H1 (cell line): Measurements from ENCODE around the gene ARMH3. TPM values are rescaled to one million over a fixed set of nuclear protein-coding genes. Genes with fewer than 3 reads are reported as not detected.

Source experiments
- CTCF ChIA-PET: fragments of 300-600 bp; sonication (Branson Sonifier 250); formaldehyde crosslinking; loops from one replicate; lab custom pipeline; 2021; ENCODE audit not compliant: partially characterized antibody; lab: Charles Lee
- POLR2A ChIA-PET: fragments of 300-600 bp; sonication (Branson Sonifier 250); formaldehyde crosslinking; loops from one replicate; lab custom pipeline; 2021; ENCODE audit warnings: inconsistent platforms; ENCODE audit not compliant: partially characterized antibody; lab: Charles Lee
- DNase-seq, 2 experiments: peaks; one replicate each; pipeline versions ENCODE4 v3.0.0 to v3.0.0-alpha.2; 2010 to 2022; ENCODE audit warnings: low spot score in 2 of 2, low read depth in 1 of 2, mixed read lengths in 1 of 2
- FAIRE-seq: peaks from 2 replicates; lab custom pipeline; 2011; peaks lifted over from hg19 to GRCh38; lab: Jason Lieb, UNC
- H2AFZ ChIP-seq: 2 replicates; pipeline ENCODE4 v1.8.1; 2012; ENCODE audit warnings: low read length, inconsistent platforms
- H2AK5ac ChIP-seq: 2 replicates; pipeline ENCODE4 v1.6.1; 2013; ENCODE audit warnings: low read depth, low read length
- H2BK120ac ChIP-seq: replicated peaks from 2 replicates; pipeline ENCODE3; 2013; ENCODE audit warnings: low read depth, low read length, inconsistent platforms
- H2BK12ac ChIP-seq: 2 replicates; pipeline ENCODE4 v1.6.1; 2013; ENCODE audit warnings: low read depth, low read length
- H2BK15ac ChIP-seq: 2 replicates; pipeline ENCODE4 v1.6.1; 2013; ENCODE audit warnings: low read length
- H2BK20ac ChIP-seq: 2 replicates; pipeline ENCODE4 v1.6.1; 2013; ENCODE audit warnings: low read length
- H2BK5ac ChIP-seq: 2 replicates; pipeline ENCODE4 v1.6.1; 2013; ENCODE audit warnings: low read depth, low read length
- H3K14ac ChIP-seq: 2 replicates; pipeline ENCODE4 v1.6.1; 2013; ENCODE audit warnings: inconsistent platforms; ENCODE audit not compliant: insufficient read length
- H3K18ac ChIP-seq: 2 replicates; pipeline ENCODE4 v1.6.1; 2013; ENCODE audit warnings: low read length; ENCODE audit errors: extremely low read depth
- H3K23ac ChIP-seq: 2 replicates; pipeline ENCODE4 v1.6.1; 2013; ENCODE audit warnings: inconsistent platforms; ENCODE audit not compliant: insufficient read length
- H3K23me2 ChIP-seq: 2 replicates; pipeline ENCODE4 v1.6.1; 2013; ENCODE audit warnings: low read depth, low read length
- H3K27ac ChIP-seq: 2 replicates; pipeline ENCODE4 v1.6.1; 2011; ENCODE audit warnings: low read depth, low read length, inconsistent platforms
- H3K27me3 ChIP-seq, 4 experiments: replicated peaks in 1 of 4; 1 replicate in 1 of 4; 2 replicates in 3 of 4; pipeline versions ENCODE4 v1.6.1 to v1.8.1; 2011 to 2013; ENCODE audit warnings: low read length in 3 of 4, mild to moderate bottlenecking in 3 of 4, inconsistent platforms in 2 of 4, mixed read lengths in 2 of 4, moderate library complexity in 1 of 4; ENCODE audit not compliant: control insufficient read depth in 3 of 4, insufficient read depth in 3 of 4; ENCODE audit errors: extremely low read depth in 1 of 4
- H3K36me3 ChIP-seq, 4 experiments: 2 replicates each; pipeline versions ENCODE4 v1.6.1 to v1.8.1; 2011 to 2013; ENCODE audit warnings: mild to moderate bottlenecking in 4 of 4, low read length in 3 of 4, moderate library complexity in 2 of 4, control low read depth in 1 of 4, inconsistent platforms in 1 of 4; ENCODE audit not compliant: insufficient read depth in 4 of 4, control insufficient read depth in 2 of 4
- H3K4ac ChIP-seq: replicated peaks from 2 replicates; pipeline ENCODE3; 2013; ENCODE audit warnings: low read length, low read depth, mixed read lengths, inconsistent platforms; ENCODE audit not compliant: insufficient read length
- H3K4me1 ChIP-seq, 4 experiments: replicated peaks in 1 of 4; 1 replicate in 1 of 4; 2 replicates in 3 of 4; pipeline versions ENCODE4 v1.6.1 to v1.8.1; 2011 to 2013; ENCODE audit warnings: low read length in 3 of 4, inconsistent platforms in 2 of 4, mixed read lengths in 1 of 4; ENCODE audit not compliant: insufficient read depth in 4 of 4, control insufficient read depth in 3 of 4
- H3K4me2 ChIP-seq, 2 experiments: 2 replicates each; pipeline versions ENCODE4 v1.6.1 to v1.8.1; 2011 to 2013; ENCODE audit warnings: low read depth in 2 of 2, low read length in 2 of 2, control low read depth in 1 of 2, inconsistent platforms in 1 of 2, mild to moderate bottlenecking in 1 of 2; ENCODE audit not compliant: insufficient read depth in 1 of 2
- H3K4me3 ChIP-seq, 4 experiments: fragments of 200-600, 300-600 bp in 1 of 4; sonication (generic), shearing (Covaris generic), sonication (Bioruptor Twin) in 1 of 4; 2 replicates each; pipeline versions ENCODE4 v1.5.1 to v1.8.1; 2011 to 2016; ENCODE audit warnings: low read length in 4 of 4, low read depth in 3 of 4, control low read depth in 2 of 4, inconsistent platforms in 2 of 4, mild to moderate bottlenecking in 2 of 4, mixed read lengths in 1 of 4, moderate library complexity in 1 of 4; ENCODE audit not compliant: insufficient read depth in 2 of 4; ENCODE audit errors: extremely low read depth in 1 of 4
- H3K56ac ChIP-seq: replicated peaks from 2 replicates; pipeline ENCODE3; 2013; ENCODE audit warnings: low read depth, mild to moderate bottlenecking, mixed read lengths, low read length, inconsistent platforms; ENCODE audit not compliant: insufficient read length
- H3K79me1 ChIP-seq: 2 replicates; pipeline ENCODE4 v1.6.1; 2013; ENCODE audit warnings: low read depth, low read length, control low read depth
- H3K79me2 ChIP-seq, 2 experiments: 2 replicates each; pipeline versions ENCODE4 v1.6.1 to v1.8.1; 2012 to 2013; ENCODE audit warnings: low read length in 2 of 2, mild to moderate bottlenecking in 2 of 2, inconsistent platforms in 1 of 2; ENCODE audit not compliant: insufficient read depth in 2 of 2, control insufficient read depth in 1 of 2
- H3K9ac ChIP-seq, 4 experiments: replicated peaks in 1 of 4; 1 replicate in 1 of 4; 2 replicates in 3 of 4; pipeline versions ENCODE4 v1.6.1 to v1.8.1; 2011 to 2013; ENCODE audit warnings: low read depth in 3 of 4, low read length in 3 of 4, control low read depth in 2 of 4, mild to moderate bottlenecking in 2 of 4, moderate library complexity in 2 of 4, inconsistent platforms in 1 of 4; ENCODE audit errors: extremely low read depth in 1 of 4
- H3K9me3 ChIP-seq, 2 experiments: 2 replicates each; pipeline versions ENCODE4 v1.6.1 to v1.8.1; 2012 to 2013; ENCODE audit warnings: mild to moderate bottlenecking in 2 of 2, moderate library complexity in 2 of 2, control low read depth in 1 of 2, inconsistent platforms in 1 of 2, low read depth in 1 of 2, low read length in 1 of 2, mixed read lengths in 1 of 2; ENCODE audit not compliant: insufficient read depth in 2 of 2
- H4K20me1 ChIP-seq, 2 experiments: replicated peaks in 1 of 2; 2 replicates each; pipeline versions ENCODE3 to v1.8.1; 2011 to 2013; ENCODE audit warnings: inconsistent platforms in 2 of 2, low read length in 2 of 2, mild to moderate bottlenecking in 1 of 2; ENCODE audit not compliant: insufficient read depth in 2 of 2, control insufficient read depth in 1 of 2
- H4K5ac ChIP-seq: 2 replicates; pipeline ENCODE4 v1.6.1; 2013; ENCODE audit warnings: low read length, low read depth, mixed read lengths, inconsistent platforms; ENCODE audit not compliant: insufficient read length
- H4K8ac ChIP-seq: 2 replicates; pipeline ENCODE4 v1.8.0; 2013; ENCODE audit warnings: mild to moderate bottlenecking, moderate library complexity, low read length, inconsistent platforms; ENCODE audit not compliant: insufficient read depth; ENCODE audit errors: extremely low read depth
- H4K91ac ChIP-seq: replicated peaks from 2 replicates; pipeline ENCODE3; 2013; ENCODE audit warnings: low read length, mixed read lengths, inconsistent platforms; ENCODE audit not compliant: insufficient read length
- CBX5 ChIP-seq: fragments of 300-800, 300-1000 bp; sonication (generic); IDR thresholded peaks from 2 replicates; pipeline ENCODE4 v1.7.1; 2016; ENCODE audit warnings: antibody characterized with exemption, low read length, low read depth
- CBX8 ChIP-seq: fragments of 300-800, 300-1000 bp; sonication (generic); IDR thresholded peaks from 2 replicates; pipeline ENCODE4 v1.7.1; 2016; ENCODE audit warnings: low read depth, low read length, borderline replicate concordance
- CTCF ChIP-seq, 3 experiments: IDR thresholded peaks; 1 replicate in 2 of 3; 2 replicates in 1 of 3; pipeline versions ENCODE4 v1.5.1 to v1.6.1; 2011; ENCODE audit warnings: low read length in 3 of 3, mild to moderate bottlenecking in 3 of 3, inconsistent platforms in 2 of 3, low read depth in 1 of 3, moderate library complexity in 1 of 3; ENCODE audit not compliant: insufficient read depth in 1 of 3; ENCODE audit errors: control extremely low read depth in 1 of 3
- GTF2F1 ChIP-seq: IDR thresholded peaks from 2 replicates; pipeline ENCODE4 v1.6.1; 2012; ENCODE audit warnings: low read depth, low read length, improper control_type of control experiment, borderline replicate concordance
- POLR2A ChIP-seq, 2 experiments: IDR thresholded peaks; 1 replicate in 1 of 2; 2 replicates in 1 of 2; pipeline ENCODE4 v1.6.1; 2011; ENCODE audit warnings: low read depth in 2 of 2, low read length in 2 of 2, mild to moderate bottlenecking in 2 of 2; ENCODE audit errors: control extremely low read depth in 1 of 2
- SIX5 ChIP-seq: IDR thresholded peaks from 2 replicates; pipeline ENCODE4 v1.6.1; 2011; ENCODE audit warnings: mild to moderate bottlenecking, low read depth, low read length
- SUZ12 ChIP-seq: fragments of 200-600 bp; sonication (generic); IDR thresholded peaks from 2 replicates; pipeline ENCODE4 v1.6.1; 2012; ENCODE audit warnings: mild to moderate bottlenecking, inconsistent platforms, low read length, moderate library complexity, mixed read lengths
- TAF7 ChIP-seq: optimal IDR thresholded peaks from 2 replicates; pipeline ENCODE3; 2011; ENCODE audit warnings: low read depth, mild to moderate bottlenecking, inconsistent platforms, low read length, moderate library complexity, borderline replicate concordance
- TCF12 ChIP-seq: IDR thresholded peaks from 2 replicates; pipeline ENCODE4 v1.6.1; 2011; ENCODE audit warnings: low read depth, mild to moderate bottlenecking, low read length
- ZNF274 ChIP-seq: IDR thresholded peaks from 2 replicates; pipeline ENCODE4 v1.7.0; 2012; ENCODE audit warnings: low read length, borderline replicate concordance; ENCODE audit errors: extremely low read depth
- WGBS, 2 experiments: shearing (Covaris generic) in 1 of 2; methylation state at CpG; one replicate each; pipeline versions ENCODE4 v1.1.6 to v1.1.7; 2013 to 2015; ENCODE audit warnings: low lambda C conversion rate in 2 of 2, mixed read lengths in 2 of 2, inconsistent platforms in 1 of 2, low coverage in 1 of 2, missing lambda C conversion rate in 1 of 2; ENCODE audit not compliant: insufficient replicate concordance in 2 of 2, insufficient coverage in 1 of 2, insufficient read length in 1 of 2; ENCODE audit errors: extremely low coverage in 1 of 2, missing lambda C conversion rate in 1 of 2; 5-methylcytosine and 5-hydroxymethylcytosine counted together
- polyA plus RNA-seq, 7 experiments: library from polyadenylated mRNA; depleted of rRNA in 3 of 7; stranded (reverse) in 5 of 7; unstranded in 2 of 7; fragments of >200 nt in 5 of 7; fragments of 200-250 nt in 2 of 7; gene quantifications; 1 replicate in 5 of 7; 2 replicates in 1 of 7; 4 replicates in 1 of 7; pipeline versions ENCODE4 v1.2.1 to v1.2.3, GENCODE V29; 2011 to 2013; ENCODE audit warnings: missing spikeins in 2 of 7, mixed read lengths in 2 of 7
- total RNA-seq: library from RNA; stranded (reverse); fragmentation: NEBNext Ultra II Directional; extraction: Animal tissue kit (Norgen Biotek cat#: 25700); gene quantifications from 2 replicates; pipeline ENCODE4 v1.2.1, GENCODE V29; 2021

The ARMH3 gene
- total and polyA plus RNA-seq, 2 of the 8 experiments (the other 6 are each of a cell fraction or from before 2014, with no cell fraction given), result 11.6 to 18.3 TPM

- H2BK20ac ChIP-seq, result no peak overlapping the region
- H3K9me3 ChIP-seq, result no peaks in the 10 kb centered on the region
Measured at GRCh38 chr10:101827919-101828600, 227.9 kb downstream of the ARMH3 start.

More at GRCh38 chr10:101827919-101828600, 227.9 kb downstream of the ARMH3 start:
- Histone ChIP-seq H3K14ac (no peak overlapping the region), H3K9ac (no peak overlapping the region), H4K91ac (no peak overlapping the region), H4K20me1 (peaks cover 4 to 15% of the 10 kb centered on the region in 2 experiments), H3K79me2 (no peaks in the 10 kb centered on the region; a peak in 1 of 4 replicates), H3K27ac (no peak overlapping the region), H2BK12ac (no peak overlapping the region), H3K18ac (no peak overlapping the region), H2BK5ac (no peak overlapping the region), H2BK120ac (no peak overlapping the region), H3K23ac (no peak overlapping the region), H3K4ac (no peak overlapping the region), H3K27me3 (no peaks in the 10 kb centered on the region), H3K56ac (no peak overlapping the region), H4K5ac (no peak overlapping the region), H3K36me3 (no peaks in the 10 kb centered on the region; a peak in 1 of 8 replicates), H3K4me2 (no peak overlapping the region; a peak in 1 of 4 replicates), H3K23me2 (peaks cover 12% of the 10 kb centered on the region), H3K4me3 (no peak overlapping the region), H2AFZ (no peak overlapping the region), H3K4me1 (peaks cover 7 to 21% (median 15%) of the 10 kb centered on the region in 4 experiments), H3K79me1 (no peaks in the 10 kb centered on the region; the same call in 1 of the 2 replicates), H4K8ac (no peak overlapping the region), H2AK5ac (no peak overlapping the region), H2BK15ac (no peak overlapping the region)
- ChIA-PET POLR2A (interaction anchor here (1.2 to 9.8 kb wide), 2 partner anchors 10 to 11 kb away, joined by 5 to 100 read pairs; partner anchors contain the start of gene OGA), CTCF (interaction anchor here (0.9 to 2.1 kb wide), 6 partner anchors 8 to 245 kb away, joined by 3 to 5 read pairs (median 4); partner anchors contain the start of gene KCNIP2)
- TF ChIP-seq TCF12 (no peak), CTCF (IDR thresholded peaks at IDR 0.05; ENCODE audit: control extremely low read depth in 1 of 3, insufficient read depth in 1 of 3, low read depth in 1 of 3, low read length in 3 of 3) (no peak), TAF7 (no peak), SUZ12 (no peak), GTF2F1 (no peak), SIX5 (no peak), CBX5 (no peak), ZNF274 (no peak), POLR2A (IDR thresholded peaks at IDR 0.05; ENCODE audit: control extremely low read depth in 1 of 2, low read depth in 2 of 2, low read length in 2 of 2) (no peak), CBX8 (no peak)
- no peak for FAIRE-seq
- 92% methylated on average over 9 of the region's 10 CpGs; no CpG with 5 or more reads in 1 of the 2 experiments for WGBS, 2 experiments
- no peak for DNase-seq
